SU-DHL-6 (cell line): ENCODE data around the gene CABP2.

Source experiments
- H2AFZ ChIP-seq: fragments of 200-600 bp; sonication (generic); 2 replicates; pipeline ENCODE4 v1.6.1; 2014; ENCODE audit warnings: low read depth, mild to moderate bottlenecking, moderate library complexity, mixed read lengths, antibody characterized with exemption, low read length; ENCODE audit not compliant: severe bottlenecking
- H3F3A ChIP-seq: fragments of 200-600 bp; shearing (Covaris generic); 2 replicates; pipeline ENCODE4 v1.6.0; 2016; ENCODE audit warnings: antibody characterized with exemption, mild to moderate bottlenecking; ENCODE audit not compliant: insufficient read depth
- H3K27ac ChIP-seq: fragments of 200-600 bp; sonication (generic); 2 replicates; pipeline ENCODE4 v1.5.1; 2016; ENCODE audit warnings: low read depth, mild to moderate bottlenecking, low read length, moderate library complexity, mixed read lengths
- H3K27me3 ChIP-seq: fragments of 200-600 bp; sonication (generic), shearing (Covaris generic); 2 replicates; pipeline ENCODE4 v1.6.0; 2014; ENCODE audit warnings: mild to moderate bottlenecking, low read length
- H3K36me3 ChIP-seq: fragments of 200-600 bp; sonication (generic); 2 replicates; pipeline ENCODE4 v1.6.1; 2014; ENCODE audit warnings: mild to moderate bottlenecking, low read length, mixed read lengths
- H3K4me2 ChIP-seq: fragments of 300-600, 200-600 bp; shearing (Covaris generic), sonication (generic); 2 replicates; pipeline ENCODE4 v1.6.0; 2014; ENCODE audit warnings: low read length, low read depth, mild to moderate bottlenecking; ENCODE audit not compliant: poor library complexity, severe bottlenecking
- H3K4me3 ChIP-seq: fragments of 200-600 bp; sonication (generic); 2 replicates; pipeline ENCODE4 v1.5.1; 2014; ENCODE audit warnings: antibody characterized with exemption, low read length, mild to moderate bottlenecking, mixed read lengths; ENCODE audit not compliant: insufficient read depth, poor library complexity, severe bottlenecking
- H3K79me2 ChIP-seq: fragments of 200-600 bp; sonication (generic); 2 replicates; pipeline ENCODE4 v1.6.1; 2014; ENCODE audit warnings: mild to moderate bottlenecking, low read length, moderate library complexity; ENCODE audit not compliant: insufficient read depth
- H3K9ac ChIP-seq: fragments of 200-600 bp; sonication (generic); 2 replicates; pipeline ENCODE4 v1.7.0; 2014; ENCODE audit warnings: mild to moderate bottlenecking, low read length
- H3K9me2 ChIP-seq: fragments of 200-600 bp; sonication (generic); replicated peaks from 2 replicates; pipeline ENCODE4 v1.6.1; 2014; ENCODE audit warnings: low read length; ENCODE audit not compliant: insufficient read depth
- H3K9me3 ChIP-seq: fragments of 200-600 bp; sonication (generic); 2 replicates; pipeline ENCODE4 v1.6.1; 2014; ENCODE audit warnings: low read length, mixed read lengths; ENCODE audit not compliant: insufficient read depth
- H4K20me1 ChIP-seq: fragments of 200-600 bp; sonication (generic); 2 replicates; pipeline ENCODE4 v1.6.1; 2014; ENCODE audit warnings: low read depth, mild to moderate bottlenecking, antibody characterized with exemption, low read length, moderate library complexity, mixed read lengths
- CTCF ChIP-seq: fragments of 200-600 bp; sonication (generic); IDR thresholded peaks from one replicate; pipeline ENCODE4 v1.5.1; 2017; ENCODE audit warnings: antibody characterized with exemption, mild to moderate bottlenecking, low read length, moderate library complexity; ENCODE audit not compliant: insufficient read depth, poor library complexity, severe bottlenecking
- EZH2phosphoT487 ChIP-seq: fragments of 200-600 bp; sonication (generic), shearing (Covaris generic); conservative IDR thresholded peaks from 2 replicates; pipeline ENCODE4 v1.6.1; 2018; ENCODE audit warnings: mild to moderate bottlenecking, antibody characterized with exemption, low read length, moderate library complexity, mixed read lengths

The CABP2 gene

GRCh38 chr11:67520856-67521824 lies 2.1 kb downstream of the CABP2 start:
- no peak overlapping the region for H3K4me2 ChIP-seq

GRCh38 chr11:67519726-67520125 lies 3.5 kb downstream of the CABP2 start:
- H3K27ac ChIP-seq, result no peak overlapping the region
- no peaks in the 10 kb centered on the region for H3K79me2 ChIP-seq
- H3K9me2 ChIP-seq, result no peaks in the 10 kb centered on the region
- H3K4me3 ChIP-seq, result no peak overlapping the region
- no peaks in the 10 kb centered on the region for H3K36me3 ChIP-seq
- H2AFZ ChIP-seq, result no peak overlapping the region
- H3K9ac ChIP-seq, result no peak overlapping the region
- H4K20me1 ChIP-seq, result no peaks in the 10 kb centered on the region
- no peak overlapping the region for H3K4me2 ChIP-seq
- no peaks in the 10 kb centered on the region for H3F3A ChIP-seq
- no peaks in the 10 kb centered on the region for H3K9me3 ChIP-seq
- no peaks in the 10 kb centered on the region for H3K27me3 ChIP-seq
- TF ChIP-seq EZH2phosphoT487 (no peak), CTCF (no peak)

More at GRCh38 chr11:67520856-67521824, 2.1 kb downstream of the CABP2 start:
- H3K79me2 ChIP-seq, result no peaks in the 10 kb centered on the region
- no peaks in the 10 kb centered on the region for H3K9me2 ChIP-seq
- H3K27me3 ChIP-seq, result no peaks in the 10 kb centered on the region
- H3K27ac ChIP-seq, result no peak overlapping the region
- H3K4me3 ChIP-seq, result no peak overlapping the region
- TF ChIP-seq EZH2phosphoT487 (no peak), CTCF (no peak)
- no peak overlapping the region for H3K9ac ChIP-seq
- no peak overlapping the region for H2AFZ ChIP-seq
- H3K9me3 ChIP-seq, result no peaks in the 10 kb centered on the region
- no peaks in the 10 kb centered on the region for H3K36me3 ChIP-seq
- no peaks in the 10 kb centered on the region for H3F3A ChIP-seq
- no peaks in the 10 kb centered on the region for H4K20me1 ChIP-seq

GRCh38 chr11:67517784-67518552 lies 5.3 kb downstream of the CABP2 start:
- H3K9me3 ChIP-seq, result no peaks in the 10 kb centered on the region
- H3K9ac ChIP-seq, result no peak overlapping the region
- no peak overlapping the region for H3K27ac ChIP-seq
- H3K9me2 ChIP-seq, result no peaks in the 10 kb centered on the region
- no peak for TF ChIP-seq CTCF
- TF ChIP-seq EZH2phosphoT487, result no peak
- H3K27me3 ChIP-seq, result no peaks in the 10 kb centered on the region
- H2AFZ ChIP-seq, result no peak overlapping the region
- no peak overlapping the region for H3K4me2 ChIP-seq
- no peaks in the 10 kb centered on the region for H3K79me2 ChIP-seq
- H3K36me3 ChIP-seq, result no peaks in the 10 kb centered on the region
- H4K20me1 ChIP-seq, result no peaks in the 10 kb centered on the region
- H3K4me3 ChIP-seq, result no peak overlapping the region
- H3F3A ChIP-seq, result no peaks in the 10 kb centered on the region
